Spleen (tissue), 7 donors: ENCODE results near the gene ABCF1.

Experiments
- CTCF ChIP-seq, 11 experiments: fragments of 200-600 bp in 7 of 11; fragments of 450-650 bp in 4 of 11; sonication (generic) in 4 of 11; IDR thresholded peaks in 8 of 11; conservative IDR thresholded peaks in 3 of 11; 1 replicate in 7 of 11; 2 replicates in 4 of 11; pipeline versions ENCODE4 v1.4.0 to v1.8.0; 2016 to 2021; ENCODE audit warnings: antibody characterized with exemption in 11 of 11, inconsistent platforms in 4 of 11, mild to moderate bottlenecking in 1 of 11
- POLR2AphosphoS5 ChIP-seq, 3 donors: sonication (generic); formaldehyde crosslinking; IDR thresholded peaks; one replicate each; pipeline ENCODE4 v1.5.1; 2017; ENCODE audit warnings: antibody characterized with exemption in 3 of 3
- donor health status: DM: no; HTN: no; CAD: no; lungs with moderate emphysema.
- donor health status: DM: no; HTN: no; CAD: no.
- donor health status: DM: no; HTN: no; CAD: no.

DNA sequence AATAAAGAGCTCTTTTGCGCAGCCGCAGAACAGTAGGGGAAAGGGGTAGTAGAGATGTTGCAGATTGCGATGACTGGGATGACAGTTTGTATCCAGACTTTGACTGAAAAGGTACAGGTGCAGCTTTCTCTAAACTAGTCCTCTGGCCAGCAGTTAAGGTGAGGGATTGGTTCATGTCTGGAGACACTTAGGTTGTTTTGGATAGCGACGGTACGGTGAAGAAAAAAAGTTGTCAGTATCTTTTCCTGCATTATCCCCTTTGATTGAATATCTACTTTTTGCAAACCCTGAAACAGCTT, 13.6 kb upstream of the ABCF1 start:
- TF ChIP-seq CTCF (IDR thresholded peaks at IDR 0.05 in 8 of 11, conservative IDR thresholded peaks at IDR 0.05 in 3 of 11) (no peak), POLR2AphosphoS5 (IDR thresholded peaks at IDR 0.05) (no peak)
